Activated naive CD8-positive, alpha-beta T cell treated with anti-CD3 and anti-CD28 coated beads, Interleukin-2, amount 50 U/mL, for 16 hours (primary cell): ENCODE results near the gene SIRT7.

Source experiments
- DNase-seq: peaks from one replicate; pipeline ENCODE4 v3.0.0-alpha.2; 2020; ENCODE audit warnings: low read depth, low spot score

SIRT7 gene

DNA sequence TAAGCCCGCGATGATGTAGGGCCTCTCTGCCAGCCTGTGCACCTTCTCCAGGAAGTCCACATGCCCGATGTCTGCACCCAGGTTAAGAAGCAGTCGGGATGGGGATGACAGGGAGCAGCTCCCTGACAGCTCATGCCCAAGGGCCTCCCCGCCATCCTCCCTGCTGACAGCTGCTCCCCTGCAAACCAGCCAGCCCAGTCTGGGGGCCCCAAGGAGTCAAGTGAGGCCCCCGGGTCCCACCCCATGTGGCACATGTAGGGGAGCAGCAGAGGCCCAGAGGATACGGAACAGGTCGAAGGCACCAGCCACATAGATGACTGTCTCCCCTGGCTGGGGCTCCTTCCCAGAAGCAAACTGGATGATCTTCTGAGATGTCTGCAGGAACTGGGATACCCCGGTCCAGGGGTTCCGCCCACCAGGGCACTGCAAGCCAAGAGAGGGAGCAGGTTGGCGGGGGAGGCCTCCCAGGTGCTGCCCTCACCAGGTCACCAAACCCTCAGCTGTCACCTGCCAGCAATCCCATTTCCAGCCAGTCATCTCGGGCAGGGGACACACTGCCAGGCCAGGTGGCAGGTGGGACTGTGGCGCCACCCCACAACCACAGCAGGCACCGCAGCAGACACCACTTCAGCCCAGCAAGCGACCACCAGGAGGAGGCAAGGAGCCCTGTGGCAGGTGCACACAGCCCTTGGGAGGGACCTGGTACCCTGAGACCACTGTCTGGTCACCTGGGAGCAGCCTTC lies 11.3 kb downstream of the SIRT7 start:
- DNase-seq: no peak

- no peak for DNase-seq
Measured at GRCh38 chr17:81905993-81906392, 12.0 kb downstream of the SIRT7 start.

- no peak for DNase-seq
Measured at GRCh38 chr17:81905424-81905875, 12.5 kb downstream of the SIRT7 start.

- DNase-seq: no peak
Measured at GRCh38 chr17:81904600-81905423, 13.2 kb downstream of the SIRT7 start.

- DNase-seq: no peak
Measured at GRCh38 chr17:81903896-81904599, 13.9 kb downstream of the SIRT7 start.

DNA sequence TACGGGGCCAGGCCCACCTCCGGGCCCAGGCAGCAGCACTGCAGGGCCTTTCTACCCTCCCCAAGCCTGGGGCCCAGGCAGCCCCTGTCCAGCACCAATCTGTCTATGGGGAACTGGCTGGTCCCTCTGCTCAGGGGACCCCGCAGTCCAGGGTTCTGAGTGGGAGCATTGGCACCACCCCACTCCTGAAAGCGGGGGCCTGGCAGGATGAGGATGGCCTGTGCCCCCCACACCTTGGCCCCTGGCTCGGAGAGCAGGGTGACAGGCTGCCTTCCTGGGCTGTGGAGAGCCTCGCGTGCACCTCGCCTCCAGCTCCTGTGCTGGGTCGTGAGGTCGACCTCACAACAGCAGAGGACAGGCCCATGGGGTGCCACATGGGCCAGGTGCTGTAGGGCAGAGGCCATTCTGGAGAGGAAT lies 14.6 kb downstream of the SIRT7 start:
- DNase-seq: no peak

DNA sequence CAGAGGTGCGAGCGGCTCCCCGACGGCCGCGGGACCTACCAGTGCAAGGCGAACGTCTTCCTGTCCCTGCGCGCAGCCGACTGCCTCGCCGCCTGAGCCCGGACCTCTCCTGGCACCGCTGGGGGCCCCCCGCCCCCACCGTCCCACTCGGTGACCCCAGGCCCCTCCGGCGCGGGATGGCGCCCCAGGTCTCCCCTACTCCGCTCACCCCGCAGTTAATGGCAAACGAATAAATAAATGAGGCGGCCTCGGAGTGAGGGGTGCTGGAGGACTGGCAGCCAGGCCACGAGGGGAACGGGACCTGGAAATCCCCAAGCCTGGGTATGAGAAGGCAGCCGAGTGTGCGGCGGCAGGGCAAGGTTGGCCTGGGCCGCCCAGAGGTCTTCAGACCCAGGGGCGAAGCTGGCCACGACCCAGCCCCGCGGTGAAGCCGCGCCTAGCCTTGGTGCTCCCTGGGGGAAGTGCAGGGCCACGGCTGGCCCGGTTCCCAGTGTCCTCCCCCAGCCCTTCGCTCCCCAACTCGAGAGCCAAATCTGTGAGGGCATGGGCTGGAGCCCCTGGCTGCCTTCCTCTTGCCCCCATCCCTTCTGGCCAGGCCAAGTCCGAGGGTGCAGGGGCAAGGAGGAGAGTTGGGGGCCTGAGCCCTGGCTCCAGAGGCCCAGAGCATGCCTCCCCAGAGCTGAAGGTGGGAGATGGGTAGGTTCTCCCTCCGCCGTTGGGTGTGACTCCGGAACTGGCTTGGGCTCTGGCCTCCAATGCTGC lies 15.1 kb downstream of the SIRT7 start:
- no peak for DNase-seq

DNA sequence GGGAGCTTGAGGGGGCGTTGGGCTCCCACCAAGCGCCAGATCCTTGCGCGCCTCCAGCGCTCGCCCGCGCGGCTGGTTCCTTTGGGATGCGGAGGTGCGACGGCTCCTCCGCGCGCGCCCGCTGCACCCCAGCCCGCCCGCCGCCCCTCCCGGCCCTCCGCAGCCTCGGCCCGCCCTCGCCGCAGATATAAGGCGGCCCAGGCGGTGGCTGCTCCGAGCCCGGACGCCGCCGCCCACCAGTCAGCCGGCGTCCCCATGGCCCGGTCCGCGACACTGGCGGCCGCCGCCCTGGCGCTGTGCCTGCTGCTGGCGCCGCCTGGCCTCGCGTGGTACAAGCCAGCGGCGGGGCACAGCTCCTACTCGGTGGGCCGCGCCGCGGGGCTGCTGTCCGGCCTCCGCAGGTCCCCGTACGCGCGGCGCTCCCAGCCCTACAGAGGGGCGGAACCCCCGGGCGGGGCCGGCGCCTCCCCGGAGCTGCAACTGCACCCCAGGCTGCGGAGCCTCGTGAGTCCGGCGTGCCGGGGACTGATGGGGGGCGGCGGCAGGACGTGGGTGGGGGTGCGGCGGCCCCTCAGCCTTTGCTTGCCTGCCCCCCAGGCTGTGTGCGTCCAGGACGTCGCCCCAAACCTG lies 15.8 kb downstream of the SIRT7 start, which contains the start of gene NPB:
NPB (plus strand) TSS at position 216 of the 630 bp plus-strand sequence; CDS start at position 256, 40 bp downstream.
- no peak for DNase-seq

DNA sequence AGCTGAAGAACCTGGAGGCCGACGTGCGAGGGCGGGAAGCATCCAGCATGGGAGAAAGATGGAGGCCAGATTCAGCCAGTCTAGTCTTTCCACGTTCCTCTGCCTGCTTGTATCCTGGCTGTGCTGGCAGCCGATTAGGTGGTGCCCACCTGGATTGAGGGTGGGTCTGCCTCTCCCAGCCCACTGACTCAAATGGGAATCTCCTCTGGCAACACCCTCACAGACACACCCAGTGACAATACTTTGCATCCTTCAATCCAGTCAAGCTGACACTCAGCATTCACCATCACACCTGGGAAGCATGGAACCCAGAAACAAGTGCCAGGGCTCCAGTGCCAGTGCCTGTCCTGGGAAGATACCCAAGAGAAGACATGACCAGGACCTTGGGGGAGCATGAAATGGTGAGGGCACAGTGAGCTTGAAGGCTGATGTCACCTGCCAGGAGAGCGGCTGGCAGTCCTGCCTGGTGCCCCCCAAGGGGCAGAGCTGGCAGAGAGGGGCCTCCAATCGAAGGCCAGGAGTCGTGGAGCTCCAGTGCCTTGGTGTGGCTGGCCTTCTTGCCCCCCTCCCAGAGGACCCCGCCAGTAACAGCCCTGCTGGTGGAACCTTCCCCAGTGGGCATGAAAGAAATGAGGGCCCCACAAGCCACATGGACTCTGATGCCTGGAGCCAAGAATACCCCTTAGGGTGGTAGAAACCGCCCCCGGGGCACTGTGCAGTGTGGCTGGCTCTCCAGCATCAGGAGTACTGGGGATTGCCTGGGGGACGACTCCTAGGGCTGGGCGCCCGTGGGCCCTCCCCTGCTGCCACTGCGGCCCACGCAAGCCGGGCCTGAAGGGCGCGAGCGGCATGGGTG lies 16.6 kb downstream of the SIRT7 start:
- no peak for DNase-seq

GRCh38 chr17:81900181-81900820 lies 17.7 kb downstream of the SIRT7 start:
- no peak for DNase-seq

DNA sequence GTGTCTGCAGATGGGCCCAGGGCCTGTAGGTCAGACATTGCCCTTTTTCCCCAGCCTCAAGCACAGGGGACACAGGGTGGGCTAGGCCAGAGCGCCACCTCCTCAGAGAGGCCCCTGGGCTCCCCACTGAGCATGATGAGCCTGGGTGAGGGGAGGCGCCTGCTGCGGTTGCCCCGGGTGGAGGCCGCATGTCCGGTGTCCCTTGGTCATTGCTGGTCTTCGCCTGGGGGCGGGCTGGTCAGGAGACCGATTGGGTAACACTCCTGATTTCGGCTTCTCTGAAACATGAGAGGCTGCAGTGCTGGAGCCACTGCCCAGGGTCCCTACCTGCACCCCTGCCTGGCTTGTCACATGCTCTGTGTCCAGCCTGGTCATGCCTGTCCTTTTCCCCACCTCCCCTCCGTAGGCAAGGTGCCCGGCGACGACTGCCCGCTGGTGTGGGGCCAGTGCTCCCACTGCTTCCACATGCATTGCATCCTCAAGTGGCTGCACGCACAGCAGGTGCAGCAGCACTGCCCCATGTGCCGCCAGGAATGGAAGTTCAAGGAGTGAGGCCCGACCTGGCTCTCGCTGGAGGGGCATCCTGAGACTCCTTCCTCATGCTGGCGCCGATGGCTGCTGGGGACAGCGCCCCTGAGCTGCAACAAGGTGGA lies 18.3 kb downstream of the SIRT7 start:
- no peak for DNase-seq

DNA sequence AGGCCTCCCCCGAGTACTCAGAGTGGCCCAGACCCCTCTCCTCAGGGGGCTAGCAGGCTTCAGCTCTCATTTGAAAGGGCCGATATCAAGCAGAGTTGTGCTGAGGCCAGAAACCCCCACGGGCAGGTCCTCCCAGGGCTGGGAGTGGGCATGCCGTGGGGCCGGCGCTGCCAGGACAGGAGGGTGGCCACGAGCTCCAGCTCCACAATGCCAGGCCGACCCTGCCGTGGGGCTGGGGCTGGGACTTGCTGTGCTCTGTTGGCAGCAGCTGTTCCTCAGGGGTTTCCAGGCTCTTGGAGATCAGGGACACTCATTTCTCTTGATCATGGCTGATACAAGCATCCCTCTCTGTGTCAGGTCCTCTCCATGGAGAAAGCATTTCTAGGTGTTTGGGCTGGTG lies 19.1 kb downstream of the SIRT7 start:
- DNase-seq: no peak

GRCh38 chr17:81898029-81898866 lies 19.7 kb downstream of the SIRT7 start:
- no peak for DNase-seq

DNA sequence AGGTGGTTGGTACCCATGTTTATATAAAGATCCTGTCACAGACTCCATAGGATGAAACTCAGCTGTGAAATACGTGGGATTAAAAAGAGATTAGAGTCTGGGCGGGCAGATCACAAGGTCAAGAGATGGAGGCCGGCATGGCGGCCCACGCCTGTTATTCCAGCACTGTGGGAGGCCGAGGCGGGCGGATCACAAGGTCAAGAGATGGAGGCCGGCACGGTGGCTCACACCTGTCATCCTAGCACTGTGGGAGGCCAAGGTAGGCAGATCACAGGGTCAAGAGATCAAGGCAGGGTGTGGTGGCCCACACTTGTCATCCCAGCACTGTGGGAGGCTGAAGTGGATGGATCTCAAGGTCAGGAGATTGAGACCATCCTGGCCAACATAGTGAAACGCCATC lies 22.6 kb downstream of the SIRT7 start:
- DNase-seq: no peak

DNA sequence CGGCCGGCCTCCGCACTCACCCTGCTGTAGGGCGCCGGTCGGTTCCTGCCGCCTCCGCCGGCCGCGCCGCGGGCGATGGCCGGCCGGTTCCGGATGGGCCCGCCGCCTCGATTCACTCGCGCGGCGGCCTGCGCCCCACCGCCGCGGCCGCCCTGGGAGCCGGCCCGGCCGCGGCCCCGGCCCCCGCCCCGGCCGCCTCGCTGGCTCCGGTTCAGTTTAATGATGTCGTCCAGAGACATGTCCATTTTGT lies 26.7 kb downstream of the SIRT7 start:
- no peak for DNase-seq

DNA sequence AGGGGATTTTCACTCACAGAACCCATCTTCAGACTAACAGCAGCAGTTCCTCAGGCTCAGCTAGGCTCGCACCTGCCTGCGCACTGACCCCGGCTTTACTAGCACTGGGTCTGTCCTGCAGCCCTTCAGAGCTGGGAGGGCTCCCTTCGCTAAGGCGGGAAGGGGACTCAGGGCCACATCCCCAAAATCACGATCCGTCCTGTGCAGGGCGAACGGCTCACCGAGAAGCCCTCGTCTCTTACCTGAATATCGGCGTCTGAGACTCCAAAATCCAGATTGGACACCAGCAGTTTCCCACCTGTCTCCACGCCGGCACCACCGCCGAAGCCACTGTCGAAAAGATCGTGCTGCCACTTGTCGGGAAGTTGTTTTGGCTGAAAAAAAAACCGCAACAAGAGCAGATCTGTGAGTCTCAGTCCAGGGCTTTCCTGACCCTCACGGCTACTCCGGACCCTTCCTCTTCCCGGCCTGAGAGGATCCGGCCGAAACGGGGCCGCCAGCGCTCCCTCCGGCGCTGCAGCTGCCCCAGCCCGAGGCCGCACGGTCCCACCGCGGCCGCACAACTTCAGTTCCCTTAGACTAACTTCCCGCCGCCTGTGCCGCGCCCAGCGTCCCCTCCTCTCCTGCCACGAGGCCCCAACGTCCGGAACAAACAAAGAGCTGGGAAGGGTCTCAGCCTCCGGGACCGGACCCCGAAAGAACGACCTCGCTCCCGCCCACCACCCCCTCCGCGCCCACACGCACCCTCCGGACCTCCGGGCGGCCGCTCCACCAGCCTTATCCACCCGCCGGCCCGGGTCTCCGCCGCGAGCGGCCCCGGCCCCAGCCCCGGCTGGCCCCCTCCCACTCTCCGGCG lies 27.3 kb downstream of the SIRT7 start:
- DNase-seq: no peak

- no peak for DNase-seq
Measured at GRCh38 chr17:81889602-81890001, 28.4 kb downstream of the SIRT7 start.
